Measurements from ENCODE around the gene IGFBP6. TPM values are rescaled to one million over a fixed set of nuclear protein-coding genes. Genes with fewer than 3 reads are reported as not detected.

The IGFBP6 gene
- total RNA-seq, 1 experiment from 2014 or later, result 4.2 TPM

- no peak overlapping the region for H3K4ac ChIP-seq (ENCODE audit: low read depth, low read length)
- Mint-ChIP-seq H3K36me3 (ENCODE audit: insufficient read depth in 1 of 3, low read depth in 3 of 3) (peaks cover 6 to 17% (median 14%) of the 10 kb centered on the region in 3 experiments), H3K4me3 (peak overlapping the region in 1 of 2 experiments; percentile 38; a peak in 1 of 5 replicates), H3K9me3 (no peaks in the 10 kb centered on the region), H3K27me3 (ENCODE audit: low read depth) (peaks cover 10% of the 10 kb centered on the region), H3K27ac (peak overlapping the region; percentile 25 to 70 (median 28); a peak in 2 of 7 replicates), H3K4me1 (peaks cover 46% of the 10 kb centered on the region in 2 experiments)
- H2AFZ ChIP-seq (ENCODE audit: low read length), result no peak overlapping the region
- H3K79me2 ChIP-seq (ENCODE audit: insufficient read depth, low read length), result no peaks in the 10 kb centered on the region
- peak; percentile 34 for DNase-seq
- H2BK12ac ChIP-seq (ENCODE audit: insufficient read length, low read depth, low read length), result no peak overlapping the region
- H3T11ph ChIP-seq (ENCODE audit: low read length), result no peak overlapping the region
- H3K23me2 ChIP-seq (ENCODE audit: insufficient read length, low read depth, low read length, poor library complexity, severe bottlenecking), result no peaks in the 10 kb centered on the region
- no peak overlapping the region for H3K9ac ChIP-seq (ENCODE audit: extremely low read depth, insufficient read length, low read length)
- H2BK120ac ChIP-seq (ENCODE audit: low read depth, low read length, poor library complexity, severe bottlenecking), result no peak overlapping the region
- no peak overlapping the region for H3K27ac ChIP-seq (ENCODE audit: insufficient read length, low read depth, low read length)
- no peak for TF ChIP-seq CTCF (conservative IDR thresholded peaks at IDR 0.05)
- H3K4me2 ChIP-seq (ENCODE audit: insufficient read depth, insufficient read length, low read length), result no peak overlapping the region
- no peak overlapping the region for H4K5ac ChIP-seq (ENCODE audit: insufficient read length, low read depth, low read length)
- H3K4me1 ChIP-seq (ENCODE audit: insufficient read depth, low read length), result peaks cover 3% of the 10 kb centered on the region; the same call in 1 of the 2 replicates
- H3K14ac ChIP-seq (ENCODE audit: insufficient read depth, low read length), result no peak overlapping the region
- no peak overlapping the region for H3K56ac ChIP-seq (ENCODE audit: insufficient read length, low read depth, low read length)
- WGBS (ENCODE audit: extremely low coverage, insufficient read length, low lambda C conversion rate), result no CpG with 5 or more reads among the region's 15 CpGs
- no peaks in the 10 kb centered on the region for H3K9me3 ChIP-seq (ENCODE audit: control insufficient read depth, low read depth, low read length)
- H2AK5ac ChIP-seq (ENCODE audit: insufficient read length, low read length), result no peak overlapping the region
- no peak overlapping the region for H4K8ac ChIP-seq (replicated peaks; ENCODE audit: insufficient read length, low read depth, low read length)
- H3K27me3 ChIP-seq (ENCODE audit: insufficient read depth, low read length), result peaks cover 2% of the 10 kb centered on the region; the same call in 1 of the 2 replicates
- H3K23ac ChIP-seq (ENCODE audit: insufficient read length, low read depth, low read length), result no peak overlapping the region
- no peak overlapping the region for H4K91ac ChIP-seq (ENCODE audit: insufficient read length, low read depth, low read length)
- H2BK15ac ChIP-seq (ENCODE audit: low read depth, low read length), result no peak overlapping the region
- H2BK20ac ChIP-seq (ENCODE audit: low read depth, low read length, poor library complexity, severe bottlenecking), result no peak overlapping the region
- no peak overlapping the region for H3K18ac ChIP-seq (ENCODE audit: insufficient read length, low read depth, low read length)
- no peaks in the 10 kb centered on the region for H4K20me1 ChIP-seq (ENCODE audit: control insufficient read depth, insufficient read depth, insufficient read length)
- no peak overlapping the region for H2BK5ac ChIP-seq (ENCODE audit: insufficient read length, low read length)
- H3K79me1 ChIP-seq (ENCODE audit: insufficient read depth, low read depth, low read length, poor library complexity, severe bottlenecking), result no peaks in the 10 kb centered on the region
Observed at GRCh38 chr12:53068811-53069585, 28.5 kb upstream of the IGFBP6 start.
